H1 (cell line): Measurements from ENCODE around the gene EBNA1BP2. TPM values are rescaled to one million over a fixed set of nuclear protein-coding genes. Genes with fewer than 3 reads are reported as not detected.

Experiments used
- CREB1 ChIP-seq: IDR thresholded peaks from 2 replicates; pipeline ENCODE4 v1.6.1; 2012; ENCODE audit warnings: inconsistent platforms
- YY1 ChIP-seq: IDR thresholded peaks from 2 replicates; pipeline ENCODE4 v1.6.1; 2011; ENCODE audit warnings: low read depth, mild to moderate bottlenecking, low read length
- polyA plus RNA-seq, 7 experiments: library from polyadenylated mRNA; depleted of rRNA in 3 of 7; stranded (reverse) in 5 of 7; unstranded in 2 of 7; fragments of >200 nt in 5 of 7; fragments of 200-250 nt in 2 of 7; gene quantifications; 1 replicate in 5 of 7; 2 replicates in 1 of 7; 4 replicates in 1 of 7; pipeline versions ENCODE4 v1.2.1 to v1.2.3, GENCODE V29; 2011 to 2013; ENCODE audit warnings: missing spikeins in 2 of 7, mixed read lengths in 2 of 7
- total RNA-seq: library from RNA; stranded (reverse); fragmentation: NEBNext Ultra II Directional; extraction: Animal tissue kit (Norgen Biotek cat#: 25700); gene quantifications from 2 replicates; pipeline ENCODE4 v1.2.1, GENCODE V29; 2021
- TF ChIP-seq, protein P1 (sequence below), 3 experiments: IDR thresholded peaks; 1 replicate in 2 of 3; 2 replicates in 1 of 3; pipeline versions ENCODE4 v1.5.1 to v1.6.1; 2011; ENCODE audit warnings: low read length in 3 of 3, mild to moderate bottlenecking in 3 of 3, inconsistent platforms in 2 of 3, low read depth in 1 of 3, moderate library complexity in 1 of 3; ENCODE audit not compliant: insufficient read depth in 1 of 3; ENCODE audit errors: control extremely low read depth in 1 of 3

The EBNA1BP2 gene
- total and polyA plus RNA-seq, 2 of the 8 experiments (the other 6 are each of a cell fraction or from before 2014, with no cell fraction given), result 31.0 to 104 TPM

- TF ChIP-seq, protein P1, sequence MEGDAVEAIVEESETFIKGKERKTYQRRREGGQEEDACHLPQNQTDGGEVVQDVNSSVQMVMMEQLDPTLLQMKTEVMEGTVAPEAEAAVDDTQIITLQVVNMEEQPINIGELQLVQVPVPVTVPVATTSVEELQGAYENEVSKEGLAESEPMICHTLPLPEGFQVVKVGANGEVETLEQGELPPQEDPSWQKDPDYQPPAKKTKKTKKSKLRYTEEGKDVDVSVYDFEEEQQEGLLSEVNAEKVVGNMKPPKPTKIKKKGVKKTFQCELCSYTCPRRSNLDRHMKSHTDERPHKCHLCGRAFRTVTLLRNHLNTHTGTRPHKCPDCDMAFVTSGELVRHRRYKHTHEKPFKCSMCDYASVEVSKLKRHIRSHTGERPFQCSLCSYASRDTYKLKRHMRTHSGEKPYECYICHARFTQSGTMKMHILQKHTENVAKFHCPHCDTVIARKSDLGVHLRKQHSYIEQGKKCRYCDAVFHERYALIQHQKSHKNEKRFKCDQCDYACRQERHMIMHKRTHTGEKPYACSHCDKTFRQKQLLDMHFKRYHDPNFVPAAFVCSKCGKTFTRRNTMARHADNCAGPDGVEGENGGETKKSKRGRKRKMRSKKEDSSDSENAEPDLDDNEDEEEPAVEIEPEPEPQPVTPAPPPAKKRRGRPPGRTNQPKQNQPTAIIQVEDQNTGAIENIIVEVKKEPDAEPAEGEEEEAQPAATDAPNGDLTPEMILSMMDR (IDR thresholded peaks at IDR 0.05; ENCODE audit: control extremely low read depth in 1 of 3, insufficient read depth in 1 of 3, low read depth in 1 of 3, low read length in 3 of 3), result no peak
- TF ChIP-seq CREB1 (no peak), YY1 (no peak)
Observed at GRCh38 chr1:43153443-43153842, 18.6 kb downstream of the EBNA1BP2 start (continued).
